ENCODE results near the gene KCNG2.
A peak's percentile ranks its signal among the peaks of the same experiment; 100 is the strongest.

KCNG2 gene

DNA sequence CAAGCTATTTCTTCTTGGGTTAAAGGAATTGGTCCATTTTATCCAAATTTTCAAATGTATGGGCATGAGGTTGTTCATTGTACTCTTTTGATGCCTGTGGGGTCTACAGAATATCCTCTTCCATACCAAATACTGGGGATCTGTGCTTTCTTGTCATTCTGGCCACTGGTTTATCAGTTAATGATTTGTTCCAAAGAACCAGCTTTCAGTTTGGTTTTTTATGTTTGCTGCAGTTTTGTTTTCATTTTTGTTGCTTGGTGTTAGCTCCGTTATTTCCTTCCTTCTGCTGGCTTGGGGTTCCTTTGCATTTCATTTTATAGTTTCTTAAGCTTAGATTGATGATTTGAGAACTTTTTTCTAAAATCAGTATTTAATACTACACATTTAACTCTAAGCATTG is 108.3 kb downstream of the KCNG2 start (continued):
- TF ChIP-seq, protein P1, sequence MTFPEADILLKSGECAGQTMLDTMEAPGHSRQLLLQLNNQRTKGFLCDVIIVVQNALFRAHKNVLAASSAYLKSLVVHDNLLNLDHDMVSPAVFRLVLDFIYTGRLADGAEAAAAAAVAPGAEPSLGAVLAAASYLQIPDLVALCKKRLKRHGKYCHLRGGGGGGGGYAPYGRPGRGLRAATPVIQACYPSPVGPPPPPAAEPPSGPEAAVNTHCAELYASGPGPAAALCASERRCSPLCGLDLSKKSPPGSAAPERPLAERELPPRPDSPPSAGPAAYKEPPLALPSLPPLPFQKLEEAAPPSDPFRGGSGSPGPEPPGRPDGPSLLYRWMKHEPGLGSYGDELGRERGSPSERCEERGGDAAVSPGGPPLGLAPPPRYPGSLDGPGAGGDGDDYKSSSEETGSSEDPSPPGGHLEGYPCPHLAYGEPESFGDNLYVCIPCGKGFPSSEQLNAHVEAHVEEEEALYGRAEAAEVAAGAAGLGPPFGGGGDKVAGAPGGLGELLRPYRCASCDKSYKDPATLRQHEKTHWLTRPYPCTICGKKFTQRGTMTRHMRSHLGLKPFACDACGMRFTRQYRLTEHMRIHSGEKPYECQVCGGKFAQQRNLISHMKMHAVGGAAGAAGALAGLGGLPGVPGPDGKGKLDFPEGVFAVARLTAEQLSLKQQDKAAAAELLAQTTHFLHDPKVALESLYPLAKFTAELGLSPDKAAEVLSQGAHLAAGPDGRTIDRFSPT (tag by site-specific recombination; IDR thresholded peaks at IDR 0.05), result no peak
- TF ChIP-seq, protein P2, sequence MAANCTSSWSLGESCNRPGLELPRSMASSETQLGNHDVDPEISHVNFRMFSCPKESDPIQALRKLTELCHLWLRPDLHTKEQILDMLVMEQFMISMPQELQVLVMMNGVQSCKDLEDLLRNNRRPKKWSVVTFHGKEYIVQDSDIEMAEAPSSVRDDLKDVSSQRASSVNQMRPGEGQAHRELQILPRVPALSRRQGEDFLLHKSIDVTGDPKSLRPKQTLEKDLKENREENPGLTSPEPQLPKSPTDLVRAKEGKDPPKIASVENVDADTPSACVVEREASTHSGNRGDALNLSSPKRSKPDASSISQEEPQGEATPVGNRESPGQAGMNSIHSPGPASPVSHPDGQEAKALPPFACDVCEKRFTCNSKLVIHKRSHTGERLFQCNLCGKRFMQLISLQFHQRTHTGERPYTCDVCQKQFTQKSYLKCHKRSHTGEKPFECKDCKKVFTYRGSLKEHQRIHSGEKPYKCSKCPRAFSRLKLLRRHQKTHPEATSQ (tag by site-specific recombination; IDR thresholded peaks at IDR 0.05), result no peak
- TF ChIP-seq, protein P3, sequence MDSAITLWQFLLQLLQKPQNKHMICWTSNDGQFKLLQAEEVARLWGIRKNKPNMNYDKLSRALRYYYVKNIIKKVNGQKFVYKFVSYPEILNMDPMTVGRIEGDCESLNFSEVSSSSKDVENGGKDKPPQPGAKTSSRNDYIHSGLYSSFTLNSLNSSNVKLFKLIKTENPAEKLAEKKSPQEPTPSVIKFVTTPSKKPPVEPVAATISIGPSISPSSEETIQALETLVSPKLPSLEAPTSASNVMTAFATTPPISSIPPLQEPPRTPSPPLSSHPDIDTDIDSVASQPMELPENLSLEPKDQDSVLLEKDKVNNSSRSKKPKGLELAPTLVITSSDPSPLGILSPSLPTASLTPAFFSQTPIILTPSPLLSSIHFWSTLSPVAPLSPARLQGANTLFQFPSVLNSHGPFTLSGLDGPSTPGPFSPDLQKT (IDR thresholded peaks at IDR 0.05; ENCODE audit: borderline replicate concordance, low read depth, low read length), result no peak
- TF ChIP-seq ZNF660 (tag by site-specific recombination; IDR thresholded peaks at IDR 0.05), result no peak
- no peak for TF ChIP-seq KLF10 (tag by site-specific recombination; IDR thresholded peaks at IDR 0.05)
- TF ChIP-seq, protein P4, sequence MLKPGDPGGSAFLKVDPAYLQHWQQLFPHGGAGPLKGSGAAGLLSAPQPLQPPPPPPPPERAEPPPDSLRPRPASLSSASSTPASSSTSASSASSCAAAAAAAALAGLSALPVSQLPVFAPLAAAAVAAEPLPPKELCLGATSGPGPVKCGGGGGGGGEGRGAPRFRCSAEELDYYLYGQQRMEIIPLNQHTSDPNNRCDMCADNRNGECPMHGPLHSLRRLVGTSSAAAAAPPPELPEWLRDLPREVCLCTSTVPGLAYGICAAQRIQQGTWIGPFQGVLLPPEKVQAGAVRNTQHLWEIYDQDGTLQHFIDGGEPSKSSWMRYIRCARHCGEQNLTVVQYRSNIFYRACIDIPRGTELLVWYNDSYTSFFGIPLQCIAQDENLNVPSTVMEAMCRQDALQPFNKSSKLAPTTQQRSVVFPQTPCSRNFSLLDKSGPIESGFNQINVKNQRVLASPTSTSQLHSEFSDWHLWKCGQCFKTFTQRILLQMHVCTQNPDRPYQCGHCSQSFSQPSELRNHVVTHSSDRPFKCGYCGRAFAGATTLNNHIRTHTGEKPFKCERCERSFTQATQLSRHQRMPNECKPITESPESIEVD (tag by site-specific recombination; IDR thresholded peaks at IDR 0.05), result no peak

DNA sequence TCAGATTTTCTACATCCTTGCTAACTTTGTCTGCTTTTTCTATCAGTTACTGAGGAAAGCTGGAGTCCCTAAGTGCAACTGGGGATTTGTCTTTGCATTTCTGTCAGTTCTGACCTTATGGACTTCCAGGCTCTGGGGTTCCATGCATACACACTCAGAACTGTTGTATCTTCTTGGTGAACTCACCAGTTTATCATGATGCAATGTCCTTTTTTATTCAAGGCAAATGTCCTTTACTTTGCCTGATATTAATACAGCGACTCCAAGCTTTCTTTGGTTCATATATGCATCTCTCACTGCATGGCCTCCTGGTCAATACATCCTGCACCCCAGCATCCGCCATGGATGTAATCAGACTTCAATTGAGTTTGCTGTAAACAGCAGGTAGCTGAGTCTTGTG is 109.0 kb downstream of the KCNG2 start:
- no peaks in the 10 kb centered on the region for H3K4me1 ChIP-seq (ENCODE audit: control insufficient read depth, insufficient read depth, low read length)
- TF ChIP-seq ZNF133 (tag by site-specific recombination; IDR thresholded peaks at IDR 0.05), result peak; percentile 57; the same call in 1 of the 2 replicates
- no peak for TF ChIP-seq MEIS1 (CRISPR knock-in tag; IDR thresholded peaks at IDR 0.05; ENCODE audit: borderline replicate concordance)

DNA sequence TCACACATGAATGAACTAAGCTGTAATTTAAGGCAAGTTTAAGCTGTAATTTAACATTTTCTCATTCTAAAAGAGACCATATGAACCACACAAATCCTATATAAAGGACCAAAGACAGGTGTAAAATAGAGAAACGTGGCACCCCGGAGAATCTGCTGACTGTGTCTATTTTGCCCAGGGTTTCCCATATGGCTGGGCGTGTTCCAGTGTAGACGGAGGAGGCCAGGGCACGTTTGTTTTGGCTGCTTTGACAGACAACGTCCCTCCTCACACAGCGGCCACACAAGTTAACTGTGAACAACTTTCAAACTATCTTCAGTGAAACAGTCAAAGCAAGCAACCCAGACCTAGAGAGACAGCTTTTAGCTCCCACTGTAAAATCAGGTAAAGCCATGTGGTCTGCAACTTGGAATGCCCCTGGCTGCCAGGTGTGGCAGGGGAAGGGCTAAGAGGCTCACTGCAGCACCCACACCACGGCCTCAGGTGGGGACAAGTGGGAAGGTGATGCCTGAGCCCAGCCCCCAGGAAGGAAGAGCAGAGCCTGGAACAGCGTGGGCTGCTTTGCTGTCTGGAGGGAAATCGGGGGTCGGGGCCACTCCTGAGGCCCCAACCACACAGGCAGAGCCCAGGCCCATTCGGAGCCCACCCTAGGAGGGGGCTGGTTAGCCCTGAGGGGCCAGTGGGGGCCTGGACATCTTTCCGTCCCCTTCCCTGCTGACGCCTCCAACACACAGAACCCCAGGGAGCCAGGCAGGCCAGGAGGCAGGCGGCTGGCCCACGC is 113.0 kb downstream of the KCNG2 start:
- H3K27ac ChIP-seq (ENCODE audit: extremely low read depth, low read depth, low read length), result no peak overlapping the region
- no peaks in the 10 kb centered on the region for H3K4me1 ChIP-seq (ENCODE audit: control insufficient read depth, insufficient read depth, low read length)
- no peaks in the 10 kb centered on the region for H3K9me3 ChIP-seq (ENCODE audit: control insufficient read depth, insufficient read depth, low read depth, low read length)
- peaks cover 0 to 7% of the 10 kb centered on the region in 2 experiments; a peak in 2 of 3 replicates for H3K36me3 ChIP-seq (ENCODE audit: control insufficient read depth in 2 of 2, insufficient read depth in 1 of 2, low read length in 2 of 2)
- CTCF ChIA-PET, result no interaction called here
- TF ChIP-seq ZNF501 (tag by site-specific recombination; IDR thresholded peaks at IDR 0.05) (no peak), ZNF792 (tag by site-specific recombination; IDR thresholded peaks at IDR 0.05) (no peak), GLI2 (tag by site-specific recombination; IDR thresholded peaks at IDR 0.05; ENCODE audit: borderline replicate concordance, low read depth) (no peak), ZNF184 (tag by site-specific recombination; IDR thresholded peaks at IDR 0.05) (no peak)
- H3K4me3 ChIP-seq (ENCODE audit: low read depth, low read length), result no peak overlapping the region
- POLR2A ChIA-PET, result no interaction called here

More for the DNA sequence above, 109.0 kb downstream of the KCNG2 start:
- Histone ChIP-seq H3K9me3 (ENCODE audit: control insufficient read depth, insufficient read depth, low read depth, low read length) (no peaks in the 10 kb centered on the region), H3K36me3 (ENCODE audit: control insufficient read depth in 2 of 2, insufficient read depth in 1 of 2, low read length in 2 of 2) (peaks cover 0 to 13% of the 10 kb centered on the region in 2 experiments; a peak in 2 of 3 replicates), H3K4me3 (ENCODE audit: low read depth, low read length) (no peak overlapping the region), H3K27ac (ENCODE audit: extremely low read depth, low read depth, low read length) (no peak overlapping the region)
- ChIA-PET CTCF (no interaction called here), POLR2A (no interaction called here)
